Neural progenitor cell (in vitro differentiated cells): ENCODE measurements around the gene CADPS. TPM values are rescaled to one million over a fixed set of nuclear protein-coding genes. Genes with fewer than 3 reads are reported as not detected.

Experiments
- DNase-seq: peaks from one replicate; pipeline ENCODE4 v3.0.0-alpha.2; 2016; ENCODE audit warnings: low spot score
- H2AFZ ChIP-seq: fragments of 200-600 bp; sonication (generic); replicated peaks from 2 replicates; pipeline ENCODE4 v1.6.1; 2016; ENCODE audit warnings: antibody characterized with exemption
- H3F3A ChIP-seq: fragments of 200-600 bp; sonication (generic); 2 replicates; pipeline ENCODE4 v1.6.1; 2016; ENCODE audit warnings: antibody characterized with exemption, low read depth
- H3K27ac ChIP-seq: fragments of 200-600 bp; sonication (generic); 2 replicates; pipeline ENCODE4 v1.5.1; 2016; ENCODE audit warnings: mild to moderate bottlenecking
- H3K27me3 ChIP-seq: fragments of 200-600 bp; sonication (generic); 2 replicates; pipeline ENCODE4 v1.6.1; 2016; ENCODE audit warnings: mild to moderate bottlenecking, moderate library complexity
- H3K36me3 ChIP-seq: fragments of 200-600 bp; sonication (generic); 2 replicates; pipeline ENCODE4 v1.5.1; 2016
- H3K4me1 ChIP-seq: fragments of 200-600 bp; sonication (generic); 2 replicates; pipeline ENCODE4 v1.6.1; 2016; ENCODE audit warnings: mixed run types
- H3K4me2 ChIP-seq: fragments of 200-600 bp; sonication (generic); 2 replicates; pipeline ENCODE4 v1.6.1; 2016
- H3K4me3 ChIP-seq: fragments of 200-600 bp; sonication (generic); 2 replicates; pipeline ENCODE4 v1.5.1; 2016
- H3K79me2 ChIP-seq: fragments of 200-600 bp; sonication (generic); 2 replicates; pipeline ENCODE4 v1.6.1; 2016; ENCODE audit warnings: low read depth
- H3K9ac ChIP-seq: fragments of 200-600 bp; sonication (generic); 2 replicates; pipeline ENCODE4 v1.6.1; 2016
- H3K9me3 ChIP-seq: fragments of 200-600 bp; sonication (generic); 2 replicates; pipeline ENCODE4 v1.5.1; 2016; ENCODE audit warnings: low read depth
- H4K20me1 ChIP-seq: fragments of 200-600 bp; sonication (generic); 2 replicates; pipeline ENCODE4 v1.6.1; 2016; ENCODE audit warnings: low read depth
- H3K27ac Mint-ChIP-seq: 3 replicates; pipeline ENCODE4 v1.8.0; 2021; ENCODE audit warnings: mixed read lengths
- H3K27me3 Mint-ChIP-seq: 2 replicates; pipeline ENCODE4 v1.8.0; 2022; ENCODE audit warnings: low read depth, mild to moderate bottlenecking, inconsistent platforms, moderate library complexity, mixed read lengths; ENCODE audit not compliant: insufficient read depth
- H3K36me3 Mint-ChIP-seq: 3 replicates; pipeline ENCODE4 v1.8.0; 2021; ENCODE audit warnings: mixed read lengths
- H3K4me1 Mint-ChIP-seq: 3 replicates; pipeline ENCODE4 v1.8.0; 2021; ENCODE audit warnings: mixed read lengths
- H3K4me3 Mint-ChIP-seq: 3 replicates; pipeline ENCODE4 v1.8.0; 2021; ENCODE audit warnings: mild to moderate bottlenecking, moderate library complexity, mixed read lengths
- H3K9me3 Mint-ChIP-seq: 3 replicates; pipeline ENCODE4 v1.8.0; 2020; ENCODE audit warnings: mixed read lengths
- EZH2 ChIP-seq: fragments of 200-600 bp; sonication (generic); IDR thresholded peaks from 2 replicates; pipeline ENCODE4 v1.6.1; 2017; ENCODE audit warnings: antibody characterized with exemption, mild to moderate bottlenecking, moderate library complexity
- EZH2phosphoT487 ChIP-seq: fragments of 200-600 bp; sonication (generic); IDR thresholded peaks from 2 replicates; pipeline ENCODE4 v1.6.1; 2017; ENCODE audit warnings: antibody characterized with exemption
- total RNA-seq: library from RNA; depleted of rRNA; stranded (reverse); fragments of >200 nt; gene quantifications from 2 replicates; pipeline ENCODE4 v1.2.3, GENCODE V29; 2015; ENCODE audit warnings: low replicate concordance
- TF ChIP-seq, protein P1 (sequence below): fragments of 200-600 bp; sonication (generic); IDR thresholded peaks from 2 replicates; pipeline ENCODE4 v1.5.1; 2017; ENCODE audit warnings: antibody characterized with exemption, mild to moderate bottlenecking

Gene CADPS
- total RNA-seq, 1 donor from 2014 or later = 17.3 TPM

DNA sequence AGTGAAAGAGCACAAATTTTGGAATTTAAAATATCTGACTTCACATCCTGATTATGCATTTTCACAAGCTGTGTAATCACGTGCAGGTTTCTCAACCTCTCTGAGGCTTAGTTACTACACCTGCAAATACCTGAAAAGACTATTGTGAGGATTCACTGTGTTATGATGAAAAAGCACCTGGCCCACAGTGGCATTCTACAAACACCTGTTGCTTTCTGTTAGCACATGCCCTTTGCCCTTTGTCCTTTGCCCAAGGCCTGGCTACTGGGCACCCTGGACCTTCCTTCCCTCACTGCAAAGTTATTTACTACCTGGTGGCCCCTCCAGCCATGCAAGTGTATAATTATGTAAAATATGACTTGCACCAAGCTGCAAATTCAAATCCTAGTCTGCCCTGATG, 227.5 kb downstream of the CADPS start:
- Mint-ChIP-seq H3K9me3 (no peaks in the 10 kb centered on the region), H3K4me1 (peaks cover 18% of the 10 kb centered on the region), H3K4me3 (no peak overlapping the region), H3K27me3 (peaks cover 3% of the 10 kb centered on the region), H3K27ac (no peak overlapping the region), H3K36me3 (no peaks in the 10 kb centered on the region)
- H3K9me3 ChIP-seq = no peaks in the 10 kb centered on the region
- no peak overlapping the region for H3K4me2 ChIP-seq
- no peak overlapping the region for H3K4me3 ChIP-seq
- no peaks in the 10 kb centered on the region for H3K4me1 ChIP-seq
- TF ChIP-seq, protein P1, sequence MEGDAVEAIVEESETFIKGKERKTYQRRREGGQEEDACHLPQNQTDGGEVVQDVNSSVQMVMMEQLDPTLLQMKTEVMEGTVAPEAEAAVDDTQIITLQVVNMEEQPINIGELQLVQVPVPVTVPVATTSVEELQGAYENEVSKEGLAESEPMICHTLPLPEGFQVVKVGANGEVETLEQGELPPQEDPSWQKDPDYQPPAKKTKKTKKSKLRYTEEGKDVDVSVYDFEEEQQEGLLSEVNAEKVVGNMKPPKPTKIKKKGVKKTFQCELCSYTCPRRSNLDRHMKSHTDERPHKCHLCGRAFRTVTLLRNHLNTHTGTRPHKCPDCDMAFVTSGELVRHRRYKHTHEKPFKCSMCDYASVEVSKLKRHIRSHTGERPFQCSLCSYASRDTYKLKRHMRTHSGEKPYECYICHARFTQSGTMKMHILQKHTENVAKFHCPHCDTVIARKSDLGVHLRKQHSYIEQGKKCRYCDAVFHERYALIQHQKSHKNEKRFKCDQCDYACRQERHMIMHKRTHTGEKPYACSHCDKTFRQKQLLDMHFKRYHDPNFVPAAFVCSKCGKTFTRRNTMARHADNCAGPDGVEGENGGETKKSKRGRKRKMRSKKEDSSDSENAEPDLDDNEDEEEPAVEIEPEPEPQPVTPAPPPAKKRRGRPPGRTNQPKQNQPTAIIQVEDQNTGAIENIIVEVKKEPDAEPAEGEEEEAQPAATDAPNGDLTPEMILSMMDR = no peak
- TF ChIP-seq EZH2 (no peak), EZH2phosphoT487 (no peak)
- DNase-seq = no peak
- H3K36me3 ChIP-seq = no peaks in the 10 kb centered on the region
- no peaks in the 10 kb centered on the region for H4K20me1 ChIP-seq
- H3K27ac ChIP-seq = no peak overlapping the region
- H3K79me2 ChIP-seq = no peaks in the 10 kb centered on the region
- no peaks in the 10 kb centered on the region for H3K27me3 ChIP-seq
- H2AFZ ChIP-seq = no peak overlapping the region
- no peak overlapping the region for H3K9ac ChIP-seq
- no peaks in the 10 kb centered on the region for H3F3A ChIP-seq

DNA sequence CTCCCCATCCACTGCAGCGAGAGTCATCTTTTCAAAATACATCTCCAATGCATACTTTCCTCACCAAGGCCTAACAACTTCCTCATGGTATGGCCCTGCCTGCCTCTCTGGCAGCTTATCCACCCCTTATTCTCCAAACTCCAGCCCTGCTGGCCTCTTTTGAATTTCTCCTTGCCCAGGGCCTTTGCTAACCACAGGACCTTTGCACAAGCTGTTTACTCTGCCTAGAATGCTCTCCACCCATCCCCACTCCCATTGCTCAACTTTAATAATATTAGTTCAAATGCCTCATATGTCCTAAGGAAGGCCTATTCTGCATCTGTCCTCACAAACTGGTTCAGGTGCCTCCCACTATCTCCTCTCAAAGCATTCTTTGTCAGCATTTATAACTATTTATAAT, 230.7 kb downstream of the CADPS start:
- no peak overlapping the region for H2AFZ ChIP-seq
- TF ChIP-seq EZH2 (no peak), EZH2phosphoT487 (no peak)
- TF ChIP-seq, protein P1 = no peak
- Mint-ChIP-seq H3K4me1 (peaks cover 14% of the 10 kb centered on the region), H3K27ac (no peak overlapping the region), H3K4me3 (no peak overlapping the region), H3K9me3 (no peaks in the 10 kb centered on the region), H3K27me3 (peaks cover 3% of the 10 kb centered on the region), H3K36me3 (no peaks in the 10 kb centered on the region)
- no peaks in the 10 kb centered on the region for H3K9me3 ChIP-seq
- H3K9ac ChIP-seq = no peak overlapping the region
- H3F3A ChIP-seq = no peaks in the 10 kb centered on the region
- DNase-seq = no peak
- no peaks in the 10 kb centered on the region for H3K4me1 ChIP-seq
- H3K79me2 ChIP-seq = no peaks in the 10 kb centered on the region
- no peaks in the 10 kb centered on the region for H3K27me3 ChIP-seq
- H4K20me1 ChIP-seq = no peaks in the 10 kb centered on the region
- H3K4me3 ChIP-seq = no peak overlapping the region
- H3K36me3 ChIP-seq = no peaks in the 10 kb centered on the region
- no peak overlapping the region for H3K27ac ChIP-seq
- H3K4me2 ChIP-seq = no peak overlapping the region

DNA sequence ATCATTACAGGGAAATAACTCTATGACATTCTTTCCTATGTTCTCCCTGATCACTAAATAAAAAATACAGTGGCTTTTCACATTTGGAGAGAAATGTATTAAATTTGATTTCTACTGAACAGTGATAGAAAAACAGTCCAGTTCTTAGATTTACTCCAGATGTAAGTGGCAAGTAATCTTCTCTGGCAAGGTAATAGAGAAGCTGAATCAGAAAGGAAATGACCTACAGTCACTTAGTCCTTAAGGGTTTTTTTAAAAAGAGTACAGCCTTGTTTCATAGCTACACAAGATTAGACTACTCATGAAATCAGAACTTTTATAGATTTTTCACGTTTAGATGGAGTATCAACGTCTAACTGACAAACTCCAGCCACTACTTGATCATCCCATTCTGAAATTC, 236.9 kb downstream of the CADPS start:
- Histone ChIP-seq H3K9ac (no peak overlapping the region), H4K20me1 (no peaks in the 10 kb centered on the region), H3F3A (no peaks in the 10 kb centered on the region), H3K27me3 (no peaks in the 10 kb centered on the region), H3K36me3 (no peaks in the 10 kb centered on the region), H3K27ac (no peak overlapping the region), H3K9me3 (no peaks in the 10 kb centered on the region), H3K4me2 (no peak overlapping the region), H3K79me2 (no peaks in the 10 kb centered on the region), H2AFZ (no peak overlapping the region), H3K4me1 (no peaks in the 10 kb centered on the region), H3K4me3 (no peak overlapping the region)
- H3K36me3 Mint-ChIP-seq = no peaks in the 10 kb centered on the region
- TF ChIP-seq EZH2 (no peak), EZH2phosphoT487 (no peak)
- TF ChIP-seq, protein P1 = no peak
- H3K4me3 Mint-ChIP-seq = no peak overlapping the region
- no peak for DNase-seq
- H3K27ac Mint-ChIP-seq = no peak overlapping the region
- H3K27me3 Mint-ChIP-seq = no peaks in the 10 kb centered on the region
- no peaks in the 10 kb centered on the region for H3K4me1 Mint-ChIP-seq
- H3K9me3 Mint-ChIP-seq = no peaks in the 10 kb centered on the region
